GM19438 (cell line): ENCODE measurements around the gene HEBP1.

ENCODE experiments used
- ATAC-seq: cut with Tn5 transposase; IDR thresholded peaks from one replicate; pipeline ENCODE4 v1.9.1; 2021; ENCODE audit warnings: low read depth; ENCODE audit not compliant: unreplicated experiment

The HEBP1 gene

DNA sequence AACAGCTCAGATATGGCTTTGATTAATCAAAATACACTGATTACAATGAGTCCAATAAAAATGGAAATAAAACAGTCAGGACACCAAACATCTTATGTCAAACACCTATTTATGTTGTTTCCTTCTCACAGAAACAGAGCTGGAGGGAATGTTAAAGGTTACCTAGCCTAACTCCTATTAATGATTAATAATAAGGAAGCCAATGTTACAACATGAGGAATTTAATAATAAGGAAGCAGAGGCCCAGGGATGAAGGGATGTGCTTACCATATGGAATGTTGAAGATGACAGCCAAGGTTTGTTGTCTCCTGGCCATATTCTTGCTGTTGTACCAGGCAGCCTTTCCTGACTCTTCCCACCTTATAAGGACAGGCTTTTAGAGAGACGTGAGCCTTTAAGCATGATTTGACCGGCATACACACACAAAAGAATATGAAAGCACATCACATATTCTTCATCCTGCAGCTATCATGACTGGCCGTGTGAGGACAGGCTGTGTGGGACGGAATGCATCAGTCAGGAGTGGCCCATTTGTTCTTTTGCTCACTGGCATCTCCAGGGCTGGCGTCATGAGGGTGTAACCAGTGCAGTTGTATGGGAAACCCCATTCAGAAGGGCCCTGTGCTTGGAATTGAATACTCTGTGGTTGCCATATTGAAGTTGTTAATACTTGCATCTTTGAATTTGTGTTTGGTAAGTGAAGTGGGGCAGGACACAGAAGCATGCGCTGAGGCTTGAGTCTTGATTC lies 45.0 kb downstream of the HEBP1 start:
- no peak for ATAC-seq

GRCh38 chr12:12954356-12954755 lies 45.7 kb downstream of the HEBP1 start:
- ATAC-seq, result no peak

DNA sequence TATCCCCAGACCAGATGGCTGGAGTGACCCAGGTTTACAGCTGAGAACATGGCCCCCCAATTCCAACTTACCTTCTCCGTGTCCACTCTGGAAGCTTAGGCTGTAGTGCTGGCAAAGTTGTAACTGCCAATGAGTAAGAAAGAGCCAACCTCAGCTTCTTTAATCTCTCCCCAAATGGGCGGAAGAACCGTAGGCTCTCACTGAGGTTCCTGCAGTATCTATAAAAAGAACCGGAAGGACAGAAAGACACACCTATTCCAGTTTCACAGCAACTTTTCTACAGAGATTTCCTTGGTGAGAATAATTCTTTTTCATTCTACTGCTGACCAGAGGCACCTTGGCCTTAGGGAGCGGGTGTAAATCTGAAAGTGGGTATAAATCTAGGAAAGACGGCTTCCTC lies 48.0 kb downstream of the HEBP1 start, which contains the start of gene GPRC5D:
Gene GPRC5D (minus strand): TSS at position 135 of the 400 bp plus-strand sequence. CDS start 1,786 bp downstream, outside the sequence.
- no peak for ATAC-seq

DNA sequence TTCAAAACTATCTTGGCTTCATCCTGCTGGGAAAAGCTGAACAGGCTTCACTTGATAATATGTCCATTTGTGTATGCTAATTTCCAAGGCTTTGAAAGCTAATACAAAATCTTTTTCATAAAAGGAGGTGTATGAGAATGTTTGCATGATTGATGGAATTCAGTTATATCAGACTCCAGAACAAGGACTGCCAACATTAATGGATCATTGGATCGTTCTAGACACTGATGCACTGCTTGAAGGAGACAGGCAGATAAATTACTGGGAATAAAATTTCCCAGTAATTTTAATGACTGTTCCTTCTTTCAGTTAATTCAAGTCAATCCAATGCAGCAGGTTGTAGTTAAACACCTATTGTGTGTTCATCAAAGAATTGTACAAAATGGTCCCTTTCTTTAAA lies 48.6 kb downstream of the HEBP1 start:
- ATAC-seq, result no peak

DNA sequence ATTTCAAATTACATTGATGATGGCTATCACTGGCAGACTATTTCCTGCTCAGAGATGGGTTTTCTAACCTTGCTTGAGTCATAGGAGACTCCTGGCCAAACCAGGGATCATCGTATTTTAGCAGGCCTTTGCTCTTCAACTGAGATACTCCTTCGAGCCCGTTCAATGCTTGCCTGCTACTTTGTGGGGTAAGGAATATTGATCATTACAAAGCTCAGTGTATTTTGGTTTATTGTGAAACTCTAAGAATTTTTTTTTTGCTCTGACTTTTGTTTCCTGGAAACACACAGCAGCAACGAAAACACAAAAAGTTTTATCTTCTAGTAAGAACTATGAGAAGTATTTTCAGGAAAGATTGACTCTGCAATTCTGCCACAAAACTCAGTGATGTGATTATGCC lies 52.2 kb downstream of the HEBP1 start:
- ATAC-seq, result no peak

DNA sequence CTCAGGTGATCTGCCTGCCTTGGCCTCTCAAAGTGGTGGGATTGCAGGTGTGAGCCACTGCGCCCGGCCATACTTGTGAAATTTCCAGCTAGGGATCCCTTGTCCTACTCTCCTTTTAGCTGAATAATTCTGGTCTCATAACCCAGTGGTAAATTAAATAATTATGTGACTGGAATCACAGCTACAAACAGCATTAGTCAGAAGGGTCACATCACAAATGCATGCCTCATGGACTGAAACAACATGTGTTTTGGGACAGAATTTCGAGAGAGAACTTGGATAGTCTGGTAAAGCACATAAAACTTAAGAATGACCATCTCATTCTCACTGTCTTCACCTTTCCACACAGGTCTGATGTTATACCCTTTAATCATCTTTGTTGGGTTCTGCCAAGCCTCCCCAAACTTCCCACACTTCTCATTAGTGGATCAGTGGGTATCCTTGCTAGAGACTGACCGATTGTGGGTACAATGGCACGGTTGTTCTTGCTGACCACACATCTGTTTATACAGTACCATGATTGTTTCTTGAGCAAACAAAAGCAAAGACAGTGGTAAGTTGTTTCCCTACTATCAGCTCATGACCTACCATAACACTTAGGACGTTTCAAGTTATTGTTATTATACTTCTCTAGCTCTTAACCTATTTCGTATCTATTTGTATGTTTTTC lies 53.2 kb downstream of the HEBP1 start:
- no peak for ATAC-seq

DNA sequence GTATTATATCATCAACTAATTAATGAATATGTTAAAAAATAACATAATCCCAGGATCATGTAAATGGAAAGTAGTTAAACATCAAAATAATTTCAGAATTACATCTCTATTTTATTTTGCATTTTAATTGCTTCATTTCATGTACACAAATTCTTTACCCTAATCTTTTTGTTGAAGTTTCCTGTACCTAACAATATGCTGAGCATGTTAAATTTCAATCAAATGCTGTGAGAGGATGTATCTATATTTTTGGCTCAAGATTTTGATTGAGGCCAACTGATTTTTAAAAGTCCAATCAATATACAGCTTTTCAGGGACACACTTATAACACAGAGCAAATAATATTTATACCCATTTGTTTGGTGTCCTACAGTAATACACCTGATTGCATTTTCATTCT lies 54.5 kb downstream of the HEBP1 start:
- ATAC-seq, result no peak

DNA sequence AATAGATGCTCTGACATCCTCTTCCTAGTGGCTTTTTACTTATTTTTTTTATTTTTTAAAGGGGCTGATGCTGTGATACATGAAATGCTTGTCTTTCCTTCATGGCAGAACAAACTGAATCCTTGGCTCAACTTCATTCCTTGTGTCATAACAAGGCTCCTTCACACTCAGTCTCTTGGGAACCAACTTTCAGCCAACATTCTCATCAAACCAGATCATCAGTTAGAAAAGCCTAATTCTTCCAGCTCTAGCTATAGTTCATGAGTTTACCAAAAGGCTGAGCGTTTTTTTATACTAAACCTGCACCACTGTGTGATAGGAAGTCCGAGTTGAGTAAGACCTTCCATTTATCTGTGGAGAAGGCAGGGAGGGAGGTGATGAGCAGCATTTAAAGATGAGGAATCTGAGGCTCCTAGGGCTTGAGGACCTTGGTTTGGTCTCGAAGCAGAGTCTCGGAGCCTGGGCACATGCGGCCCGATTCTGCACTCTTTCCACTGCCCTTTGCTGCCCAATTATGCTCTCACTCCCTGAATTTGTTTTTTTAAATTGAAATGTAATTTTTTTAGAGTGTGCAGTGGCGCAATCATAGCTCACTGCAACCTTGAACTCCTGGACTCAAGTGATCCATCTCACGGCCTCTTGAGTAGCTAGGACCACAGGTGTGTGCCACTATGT lies 56.3 kb downstream of the HEBP1 start:
- ATAC-seq, result no peak

DNA sequence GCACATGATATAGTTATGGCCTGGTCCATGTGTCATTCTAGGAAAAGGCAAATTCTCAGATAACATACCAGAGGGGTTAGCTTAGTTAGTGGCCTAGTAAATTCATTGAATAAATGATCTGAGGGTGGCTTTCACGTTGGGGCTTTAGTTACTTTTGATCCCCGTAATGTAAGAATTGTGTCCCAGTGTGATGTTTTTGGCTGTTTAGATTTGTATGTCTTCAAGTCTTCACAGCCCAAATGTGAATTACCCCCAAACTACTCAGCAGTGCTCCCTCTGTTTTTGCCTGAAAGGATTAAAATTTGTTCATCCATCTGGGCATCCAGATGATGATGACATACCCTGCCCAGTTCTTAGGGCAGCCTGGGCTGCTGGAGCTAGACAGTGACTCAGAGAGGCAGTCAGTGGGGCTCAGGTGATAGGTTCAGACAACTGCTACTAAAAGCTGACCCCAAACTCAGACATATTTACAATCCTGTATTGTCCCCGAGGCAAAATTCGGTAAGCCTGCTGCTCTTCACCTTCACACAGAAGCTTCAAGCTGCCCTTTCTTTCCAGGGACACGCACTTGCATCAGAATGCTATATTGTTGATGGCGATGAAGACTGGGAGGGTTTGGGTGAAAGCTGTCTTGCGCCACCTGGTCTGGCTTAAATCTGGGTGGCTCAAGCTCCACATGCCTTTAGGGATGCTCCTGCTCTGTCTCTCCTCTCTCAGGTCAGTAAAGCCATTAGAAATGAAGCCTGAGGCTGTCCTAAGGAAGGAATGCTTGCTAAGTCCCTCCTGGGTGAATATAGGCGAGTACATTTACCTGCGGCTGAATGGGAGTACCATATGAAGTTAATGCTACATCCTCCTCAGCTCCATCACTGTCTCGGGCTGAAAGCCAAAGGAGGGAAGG lies 58.4 kb downstream of the HEBP1 start:
- ATAC-seq, result no peak

DNA sequence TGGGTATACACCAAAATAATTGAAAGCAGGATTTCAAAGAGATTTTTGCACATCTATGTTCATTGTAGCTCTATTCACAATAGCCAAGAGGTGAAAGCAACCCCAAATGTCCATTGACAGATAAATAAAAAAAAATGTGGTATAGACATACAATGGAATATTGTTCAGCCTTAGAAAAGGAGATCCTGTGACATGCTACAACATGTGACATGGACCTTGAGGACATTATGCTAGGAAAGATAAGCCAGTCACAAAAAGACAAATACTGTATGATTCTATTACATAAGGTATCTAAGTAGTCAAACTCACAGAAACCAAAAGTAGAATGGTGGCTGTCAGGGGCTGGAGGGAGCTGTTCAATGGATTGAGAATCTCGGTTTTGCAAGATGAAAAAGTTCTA lies 60.2 kb downstream of the HEBP1 start:
- ATAC-seq, result no peak

DNA sequence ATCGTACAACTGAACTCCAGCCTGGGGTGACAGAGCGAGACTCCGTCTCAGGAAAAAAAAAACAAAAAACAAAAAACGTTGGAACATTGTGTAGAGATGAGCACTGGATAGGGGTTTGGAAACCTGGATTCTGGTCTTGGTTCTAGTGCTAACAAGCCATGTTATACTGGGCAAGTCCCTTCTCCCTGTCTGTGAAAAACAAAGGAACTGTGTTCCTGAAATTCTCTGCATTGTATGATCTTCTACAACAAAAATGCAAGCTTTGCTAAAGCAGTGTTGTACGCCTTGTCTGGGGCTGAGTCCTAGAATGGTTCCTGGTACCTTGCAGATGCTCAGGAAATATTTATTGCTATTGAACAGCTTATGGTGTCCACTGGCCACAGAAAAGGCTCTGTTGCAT lies 61.5 kb downstream of the HEBP1 start:
- ATAC-seq, result no peak

DNA sequence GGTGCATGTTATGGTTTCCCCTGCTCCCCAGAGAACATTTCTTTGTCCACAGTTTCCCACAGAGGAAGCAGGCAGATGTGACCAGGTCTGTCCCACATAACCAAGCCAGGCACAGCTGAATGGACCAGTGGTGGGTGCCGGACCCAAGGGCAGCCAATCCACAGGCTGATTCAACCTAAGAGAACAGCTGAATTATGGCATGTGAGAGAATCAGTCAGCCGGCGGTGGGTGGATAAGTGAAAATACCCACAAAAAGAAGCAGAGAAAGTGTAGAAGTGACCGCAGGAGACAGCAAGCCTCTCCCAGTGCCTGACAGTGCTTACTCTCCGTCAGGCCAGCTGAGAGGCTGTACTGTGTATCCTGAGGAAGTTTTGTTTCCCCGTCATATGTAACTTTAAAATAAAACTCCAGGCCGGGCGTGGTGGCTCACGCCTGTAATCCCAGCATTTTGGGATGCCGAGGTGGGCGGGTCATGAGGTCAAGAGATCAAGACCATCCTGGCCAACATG lies 63.0 kb downstream of the HEBP1 start:
- ATAC-seq, result no peak

GRCh38 chr12:12934556-12934955 lies 65.5 kb downstream of the HEBP1 start:
- no peak for ATAC-seq

DNA sequence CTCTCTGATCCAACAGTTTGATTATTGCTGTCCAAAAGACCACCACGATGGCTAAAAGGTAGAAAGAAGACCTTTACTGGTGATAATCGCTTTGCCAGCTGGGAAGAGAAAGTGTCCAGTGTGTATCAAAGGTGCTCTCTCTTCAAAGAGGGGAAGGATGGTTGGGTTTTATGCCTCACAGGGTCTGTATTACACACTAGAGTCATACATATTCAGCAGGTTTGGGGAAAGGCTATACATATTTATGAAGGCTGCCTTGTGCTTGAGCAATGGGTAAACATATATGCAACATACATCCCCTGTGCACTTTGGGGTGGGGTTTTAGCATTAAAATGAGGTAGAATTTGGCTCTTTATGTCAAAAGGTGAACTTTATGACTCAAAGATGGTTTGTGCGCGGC lies 66.3 kb downstream of the HEBP1 start:
- no peak for ATAC-seq

DNA sequence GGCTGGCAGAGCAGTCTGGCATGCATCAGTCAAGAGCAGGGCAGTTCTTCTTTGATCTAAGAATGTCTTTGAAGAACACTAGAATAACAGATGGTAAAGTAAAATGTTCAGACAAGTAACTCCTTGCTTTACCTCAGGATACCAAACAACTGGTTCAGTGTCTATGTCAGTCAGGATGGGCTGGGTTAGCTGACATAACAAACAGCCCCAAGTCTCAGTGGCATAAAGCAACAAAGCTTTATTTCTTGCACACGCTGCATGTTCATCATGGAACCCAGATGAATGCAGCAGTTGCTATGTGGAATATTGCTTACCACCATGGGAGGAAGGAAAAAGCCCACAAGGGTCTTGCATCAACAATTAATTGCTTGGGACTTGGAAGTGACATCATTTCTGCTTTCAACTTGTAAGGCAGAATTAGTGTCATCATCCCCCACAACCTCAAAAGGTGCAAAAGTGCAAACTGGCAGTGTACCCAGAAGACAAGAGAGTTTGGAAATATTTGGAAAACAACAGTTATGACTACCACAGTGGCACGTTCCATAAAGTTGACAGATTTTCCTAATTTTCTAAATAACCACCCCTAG lies 69.3 kb downstream of the HEBP1 start:
- ATAC-seq, result no peak

DNA sequence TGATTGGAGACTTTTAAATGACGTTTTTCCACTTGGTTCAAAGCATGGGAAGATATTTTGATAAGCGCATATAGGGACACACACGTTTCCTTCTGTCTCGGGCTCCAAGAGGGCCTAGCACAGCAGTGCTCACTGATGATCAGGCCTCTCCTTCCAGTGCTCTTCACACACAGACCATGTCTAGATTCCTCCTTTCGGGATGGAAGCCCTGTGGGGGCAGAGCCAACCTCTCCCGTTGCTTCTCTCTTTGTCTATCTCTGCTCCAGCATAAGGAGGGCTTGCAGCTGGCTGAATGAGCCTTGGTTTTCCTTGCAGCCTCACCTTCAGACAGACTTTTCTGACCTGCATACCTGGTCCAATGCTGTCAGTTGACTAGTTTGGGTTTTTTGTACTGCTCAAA lies 70.4 kb downstream of the HEBP1 start:
- no peak for ATAC-seq

DNA sequence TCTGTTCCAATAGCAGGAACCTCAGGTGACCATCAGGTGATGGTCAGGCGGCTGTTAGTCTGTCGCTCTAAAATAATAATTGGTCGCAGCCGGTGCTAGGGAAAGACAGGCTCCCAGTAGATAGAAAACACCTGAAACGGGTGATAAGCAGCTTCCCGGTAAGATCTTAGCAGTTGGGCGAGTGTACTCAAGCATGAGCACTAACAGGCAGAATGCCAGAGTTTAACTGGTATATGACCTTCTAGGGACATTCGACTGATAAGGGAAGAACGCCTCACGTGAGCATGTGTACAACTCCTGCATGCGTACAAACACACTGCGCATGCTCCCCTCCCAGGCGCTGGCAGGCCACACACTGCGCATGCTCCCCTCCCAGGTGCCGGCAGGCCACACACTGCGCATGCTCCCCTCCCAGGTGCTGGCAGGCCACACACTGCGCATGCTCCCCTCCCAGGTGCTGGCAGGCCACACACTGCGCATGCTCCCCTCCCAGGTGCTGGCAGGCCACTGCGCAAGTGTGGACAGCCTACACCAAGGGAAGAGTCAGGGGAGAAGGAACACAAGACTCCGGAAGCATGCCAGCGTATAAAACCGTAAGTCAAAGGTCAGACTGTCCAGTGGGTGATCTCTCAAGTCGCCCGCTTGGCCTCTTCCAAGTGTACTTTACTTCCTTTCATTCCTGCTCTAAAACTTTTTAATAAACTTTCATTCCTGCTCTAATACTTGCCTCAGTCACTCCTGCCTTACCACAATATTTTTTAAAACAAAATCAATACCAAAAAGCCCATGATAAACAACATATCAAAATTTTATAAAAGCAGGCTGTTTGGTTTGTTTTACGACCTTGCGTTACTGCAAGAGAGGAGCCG lies 72.6 kb downstream of the HEBP1 start:
- ATAC-seq, result peak; percentile 71

DNA sequence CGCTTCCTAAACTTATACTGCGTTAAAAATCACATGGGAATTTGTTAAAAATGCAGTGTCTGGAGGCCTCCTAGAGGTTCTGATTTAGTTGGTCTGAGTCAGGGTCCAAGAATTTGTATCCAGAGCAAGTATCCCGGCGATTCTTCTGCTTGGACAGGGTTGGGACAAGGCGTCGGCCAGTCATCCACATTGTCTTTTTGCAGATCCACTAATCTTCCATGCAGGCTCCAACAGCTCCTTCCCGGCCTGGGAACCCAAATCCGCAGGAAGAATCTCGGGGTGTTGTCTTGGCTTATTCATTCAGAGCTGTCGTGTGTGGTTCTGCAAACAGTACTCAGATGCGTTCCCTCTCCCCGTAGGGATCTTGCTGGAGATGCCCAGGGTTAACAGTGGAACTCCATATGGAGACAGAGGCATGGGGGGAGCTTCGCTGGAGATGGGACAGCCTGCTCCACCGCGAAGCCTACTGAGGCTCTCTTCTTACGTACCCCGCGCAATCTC lies 73.4 kb downstream of the HEBP1 start:
- no peak for ATAC-seq

DNA sequence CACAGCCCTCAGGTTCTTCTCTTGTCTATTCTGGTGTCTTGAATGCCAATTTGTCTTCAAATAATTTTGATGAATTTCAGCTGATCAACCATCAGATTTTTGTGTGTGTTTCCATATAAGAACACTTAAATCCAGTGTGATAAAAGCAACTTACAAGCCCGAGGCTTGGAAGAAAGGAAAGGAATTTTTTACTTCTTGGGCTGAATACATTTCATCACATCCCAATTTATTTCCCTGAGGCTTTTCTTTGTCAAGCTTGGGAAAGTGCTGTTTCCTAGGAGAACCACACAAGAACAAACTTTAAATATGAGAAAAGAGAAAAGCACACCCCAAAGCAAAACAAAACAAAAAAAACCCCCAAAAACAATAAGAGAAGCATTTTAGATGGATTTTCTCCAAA lies 74.7 kb downstream of the HEBP1 start:
- no peak for ATAC-seq
